DMS114 treated with DMSO at 0.1 percent for 48 hours (cell line): Measurements from ENCODE around the gene ARHGAP5.

Experiments used
- DNase-seq: peaks from one replicate; lab custom pipeline; 2025; ENCODE audit not compliant: unreplicated experiment; lab: John Stamatoyannopoulos, UW

ARHGAP5 gene

GRCh38 chr14:32206552-32206951 is 129.4 kb downstream of the ARHGAP5 start:
- DNase-seq: no peak

DNA sequence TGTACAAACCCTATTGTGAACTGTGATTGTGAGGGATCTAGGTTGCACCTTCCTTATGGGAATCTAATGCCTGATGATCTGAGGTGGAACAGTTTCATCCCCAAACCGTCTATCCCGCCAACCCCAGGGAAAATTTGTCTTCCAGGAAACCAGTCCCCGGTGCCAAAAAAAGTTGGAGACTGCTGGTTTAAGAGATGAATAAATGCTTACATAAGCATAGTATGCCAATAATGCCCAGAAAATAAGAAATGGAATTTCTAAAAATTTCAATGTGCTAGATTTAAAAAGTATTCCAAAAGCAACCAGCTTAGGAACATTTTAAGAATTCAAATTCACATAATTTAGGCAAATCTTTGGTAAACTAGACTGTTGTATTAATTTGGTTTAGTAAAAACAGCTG is 131.4 kb downstream of the ARHGAP5 start:
- no peak for DNase-seq
